KMS-11 (cell line): ENCODE measurements around the gene TAP1.

ENCODE experiments used
- H2AFZ ChIP-seq: fragments of 200-600 bp; sonication (generic); 2 replicates; pipeline ENCODE4 v1.6.1; 2016; ENCODE audit warnings: antibody characterized with exemption, mixed run types, low read depth
- H3K27ac ChIP-seq: fragments of 200-600 bp; sonication (generic); 2 replicates; pipeline ENCODE4 v1.6.1; 2016; ENCODE audit warnings: mild to moderate bottlenecking, mixed run types
- H3K27me3 ChIP-seq: fragments of 200-600 bp; sonication (generic); 2 replicates; pipeline ENCODE4 v1.6.1; 2017; ENCODE audit warnings: mild to moderate bottlenecking, low read depth, mixed run types, moderate library complexity; ENCODE audit not compliant: insufficient read depth
- H3K36me3 ChIP-seq: fragments of 200-600 bp; sonication (generic); 2 replicates; pipeline ENCODE4 v1.6.1; 2017; ENCODE audit warnings: mild to moderate bottlenecking, mixed run types; ENCODE audit not compliant: insufficient read depth
- H3K4me1 ChIP-seq: fragments of 200-600 bp; sonication (generic); 2 replicates; pipeline ENCODE4 v1.6.1; 2016; ENCODE audit warnings: mild to moderate bottlenecking, low read depth, mixed run types; ENCODE audit not compliant: poor library complexity, severe bottlenecking
- H3K4me2 ChIP-seq: fragments of 200-600 bp; sonication (generic); 2 replicates; pipeline ENCODE4 v1.7.0; 2016; ENCODE audit warnings: mild to moderate bottlenecking, mixed run types
- H3K4me3 ChIP-seq: fragments of 200-600 bp; sonication (generic); IDR thresholded peaks from 2 replicates; pipeline ENCODE4 v1.6.1; 2017; ENCODE audit warnings: low read depth, low read length, mixed read lengths; ENCODE audit not compliant: insufficient read depth
- H3K79me2 ChIP-seq: fragments of 200-600 bp; sonication (generic); 2 replicates; pipeline ENCODE4 v1.6.1; 2016; ENCODE audit warnings: low read depth, mixed run types; ENCODE audit not compliant: insufficient read depth
- H3K9ac ChIP-seq: fragments of 200-600 bp; sonication (generic); 2 replicates; pipeline ENCODE4 v1.6.1; 2016; ENCODE audit warnings: mild to moderate bottlenecking, mixed run types
- H4K20me1 ChIP-seq: fragments of 200-600 bp; sonication (generic); 2 replicates; pipeline ENCODE4 v1.6.1; 2016; ENCODE audit warnings: mild to moderate bottlenecking, mixed run types; ENCODE audit not compliant: insufficient read depth
- TF ChIP-seq, protein P1 (sequence below): fragments of 200-600 bp; sonication (generic); conservative IDR thresholded peaks from 2 replicates; pipeline ENCODE4 v1.6.1; 2017; ENCODE audit warnings: low read depth, mild to moderate bottlenecking, antibody characterized with exemption, low read length, moderate library complexity, mixed read lengths

Gene TAP1

GRCh38 chr6:32857156-32857891 is 3.8 kb upstream of the TAP1 start:
- TF ChIP-seq, protein P1, sequence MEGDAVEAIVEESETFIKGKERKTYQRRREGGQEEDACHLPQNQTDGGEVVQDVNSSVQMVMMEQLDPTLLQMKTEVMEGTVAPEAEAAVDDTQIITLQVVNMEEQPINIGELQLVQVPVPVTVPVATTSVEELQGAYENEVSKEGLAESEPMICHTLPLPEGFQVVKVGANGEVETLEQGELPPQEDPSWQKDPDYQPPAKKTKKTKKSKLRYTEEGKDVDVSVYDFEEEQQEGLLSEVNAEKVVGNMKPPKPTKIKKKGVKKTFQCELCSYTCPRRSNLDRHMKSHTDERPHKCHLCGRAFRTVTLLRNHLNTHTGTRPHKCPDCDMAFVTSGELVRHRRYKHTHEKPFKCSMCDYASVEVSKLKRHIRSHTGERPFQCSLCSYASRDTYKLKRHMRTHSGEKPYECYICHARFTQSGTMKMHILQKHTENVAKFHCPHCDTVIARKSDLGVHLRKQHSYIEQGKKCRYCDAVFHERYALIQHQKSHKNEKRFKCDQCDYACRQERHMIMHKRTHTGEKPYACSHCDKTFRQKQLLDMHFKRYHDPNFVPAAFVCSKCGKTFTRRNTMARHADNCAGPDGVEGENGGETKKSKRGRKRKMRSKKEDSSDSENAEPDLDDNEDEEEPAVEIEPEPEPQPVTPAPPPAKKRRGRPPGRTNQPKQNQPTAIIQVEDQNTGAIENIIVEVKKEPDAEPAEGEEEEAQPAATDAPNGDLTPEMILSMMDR = no peak
- Histone ChIP-seq H3K4me3 (no peak overlapping the region), H4K20me1 (no peaks in the 10 kb centered on the region), H3K27ac (no peak overlapping the region), H3K4me2 (no peak overlapping the region), H3K9ac (no peak overlapping the region), H3K27me3 (no peaks in the 10 kb centered on the region), H3K79me2 (peaks cover 20% of the 10 kb centered on the region), H2AFZ (no peak overlapping the region), H3K4me1 (peaks cover 22% of the 10 kb centered on the region), H3K36me3 (no peaks in the 10 kb centered on the region)

- Histone ChIP-seq H3K36me3 (no peaks in the 10 kb centered on the region), H3K4me3 (no peak overlapping the region), H3K9ac (no peak overlapping the region; the same call in 1 of the 2 replicates), H3K4me2 (peak overlapping the region; percentile 90), H3K4me1 (peaks cover 27% of the 10 kb centered on the region), H2AFZ (no peak overlapping the region), H3K79me2 (peaks cover 31% of the 10 kb centered on the region), H3K27ac (no peak overlapping the region), H4K20me1 (no peaks in the 10 kb centered on the region), H3K27me3 (no peaks in the 10 kb centered on the region)
- TF ChIP-seq, protein P1 = no peak
These were observed 2.1 kb upstream of the TAP1 start for GRCh38 chr6:32855467-32856174.

DNA sequence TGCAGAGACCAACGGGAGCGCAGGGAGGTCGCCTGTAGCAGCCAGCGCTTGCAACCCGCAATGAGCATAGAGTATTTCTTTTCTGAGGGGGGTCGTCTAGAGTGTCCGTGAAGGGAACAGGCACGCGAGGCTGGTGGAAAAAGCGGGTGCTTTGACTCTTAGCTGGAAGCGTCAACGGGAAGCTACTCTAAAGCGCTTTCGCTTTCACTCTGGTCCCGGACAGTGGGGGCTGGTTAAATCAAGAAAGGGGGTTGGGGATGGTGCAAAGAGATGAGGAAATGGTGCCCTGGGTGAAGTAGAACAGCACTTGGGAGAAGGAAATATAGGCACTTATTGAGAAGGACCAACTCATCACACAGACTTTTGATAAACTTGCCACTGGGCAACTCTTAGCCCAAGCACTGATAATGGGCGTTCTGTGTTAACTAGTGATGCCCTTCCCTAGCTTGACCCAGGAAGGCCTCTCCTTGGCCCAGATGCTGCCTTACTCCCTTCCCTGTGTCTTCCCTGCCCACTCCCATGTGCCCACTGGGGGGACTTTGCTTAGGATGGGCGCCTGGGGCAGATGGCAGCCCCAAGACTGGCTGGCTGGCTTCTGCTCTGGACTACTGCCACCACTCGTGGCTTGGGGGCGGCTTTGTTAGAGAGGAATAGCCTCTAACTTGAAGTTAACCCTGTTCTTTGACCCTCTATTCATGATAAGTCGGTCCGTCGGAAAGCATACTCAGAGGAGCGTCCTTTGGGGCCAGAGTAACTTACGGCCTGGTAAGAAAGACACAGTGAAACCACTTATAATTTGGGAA is 1.1 kb upstream of the TAP1 start:
- H3K4me3 ChIP-seq = peak overlapping the region; percentile 26
- no peaks in the 10 kb centered on the region; the same call in 1 of the 2 replicates for H3K36me3 ChIP-seq
- peak overlapping the region; percentile 75; the same call in 1 of the 2 replicates for H3K9ac ChIP-seq
- peak overlapping the region; percentile 67 for H3K27ac ChIP-seq
- H3K79me2 ChIP-seq = peaks cover 31% of the 10 kb centered on the region
- peaks cover 22% of the 10 kb centered on the region for H3K4me1 ChIP-seq
- H3K27me3 ChIP-seq = no peaks in the 10 kb centered on the region
- H4K20me1 ChIP-seq = no peaks in the 10 kb centered on the region
- TF ChIP-seq, protein P1 = no peak
- H3K4me2 ChIP-seq = peak overlapping the region; percentile 90
- peak overlapping the region; percentile 72 for H2AFZ ChIP-seq

GRCh38 chr6:32852844-32853540 is 512 bp downstream of the TAP1 start:
- Histone ChIP-seq H3K4me1 (peaks cover 22% of the 10 kb centered on the region), H3K9ac (peak overlapping the region; percentile 75), H3K4me2 (peak overlapping the region; percentile 90), H3K4me3 (no peak overlapping the region), H2AFZ (peak overlapping the region; percentile 72), H3K27ac (peak overlapping the region; percentile 67), H3K36me3 (no peaks in the 10 kb centered on the region; the same call in 1 of the 2 replicates), H4K20me1 (no peaks in the 10 kb centered on the region), H3K79me2 (peaks cover 31% of the 10 kb centered on the region), H3K27me3 (no peaks in the 10 kb centered on the region)
- TF ChIP-seq, protein P1 = no peak
